ENCODE measurements around the gene RNF144B. TPM values are rescaled to one million over a fixed set of nuclear protein-coding genes. Genes with fewer than 3 reads are reported as not detected.

RNF144B gene
- polyA plus RNA-seq, 2 of the 4 experiments (the other 2 are of a cell fraction) = 0.36 to 0.49 TPM

- peak in 1 of 2 experiments; percentile 11 for DNase-seq (ENCODE audit: low read depth in 1 of 2, low spot score in 1 of 2)
- FAIRE-seq = no peak
- Histone ChIP-seq H3K9me3 (no peaks in the 10 kb centered on the region), H3K4me2 (no peak overlapping the region), H3K4me1 (no peaks in the 10 kb centered on the region), H3K4me3 (no peak overlapping the region), H3K27ac (no peak overlapping the region)
- ChIA-PET POLR2A (no interaction called here), CTCF (interaction anchor here (0.6 to 1.0 kb wide), 2 partner anchors 160 to 230 kb away, joined by 3 to 4 read pairs; no protein-coding TSS in a partner anchor)
- 16% methylated on average over 2 of the region's 2 CpGs for WGBS (ENCODE audit: missing lambda C conversion rate)
- no peak for TF ChIP-seq POLR2A (IDR thresholded peaks at IDR 0.05; ENCODE audit: low read length)
- no peak for TF ChIP-seq MAZ (IDR thresholded peaks at IDR 0.05; ENCODE audit: borderline replicate concordance, low read depth, low read length)
- TF ChIP-seq, protein P1, sequence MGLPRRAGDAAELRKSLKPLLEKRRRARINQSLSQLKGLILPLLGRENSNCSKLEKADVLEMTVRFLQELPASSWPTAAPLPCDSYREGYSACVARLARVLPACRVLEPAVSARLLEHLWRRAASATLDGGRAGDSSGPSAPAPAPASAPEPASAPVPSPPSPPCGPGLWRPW (IDR thresholded peaks at IDR 0.05) = no peak
- no peak for TF ChIP-seq KDM5A (IDR thresholded peaks at IDR 0.05)
- no peak for TF ChIP-seq HOXB13 (CRISPR knock-in tag; IDR thresholded peaks at IDR 0.05; ENCODE audit: low read depth)
- TF ChIP-seq BCL3 (IDR thresholded peaks at IDR 0.05) = no peak
- TF ChIP-seq ATOH8 (CRISPR knock-in tag; IDR thresholded peaks at IDR 0.05; ENCODE audit: low read depth) = no peak
- TF ChIP-seq KDM1A (IDR thresholded peaks at IDR 0.05; ENCODE audit: low read depth) = no peak
- no peak for TF ChIP-seq BHLHE40 (IDR thresholded peaks at IDR 0.05; ENCODE audit: low read depth, low read length)
- TF ChIP-seq EHMT2 (IDR thresholded peaks at IDR 0.05; ENCODE audit: low read depth) = no peak
- TF ChIP-seq MYC (IDR thresholded peaks at IDR 0.05; ENCODE audit: borderline replicate concordance, low read length) = no peak
- no peak for TF ChIP-seq ZNF302 (CRISPR knock-in tag; IDR thresholded peaks at IDR 0.05)
- ATAC-seq = peak in 1 of 2 experiments; percentile 34; a peak in 1 of 6 replicates
Observed at GRCh38 chr6:18343741-18344140, 43.4 kb upstream of the RNF144B start.

GRCh38 chr6:18347021-18347577 is 40.1 kb upstream of the RNF144B start:
- no peak overlapping the region for H3K4me2 ChIP-seq
- no peaks in the 10 kb centered on the region for H3K4me1 ChIP-seq
- ChIA-PET CTCF (interaction anchor here (0.7 to 1.2 kb wide), 2 partner anchors 157 to 160 kb away, joined by 3 to 4 read pairs; no protein-coding TSS in a partner anchor), POLR2A (no interaction called here)
- TF ChIP-seq CBX8 (IDR thresholded peaks at IDR 0.05) (no peak), ESRRA (IDR thresholded peaks at IDR 0.05; ENCODE audit: borderline replicate concordance, low read length) (no peak), SREBF2 (IDR thresholded peaks at IDR 0.05) (no peak), EP300 (IDR thresholded peaks at IDR 0.05) (no peak), KDM1A (IDR thresholded peaks at IDR 0.05; ENCODE audit: low read depth) (no peak), FOSB (CRISPR knock-in tag; IDR thresholded peaks at IDR 0.05) (no peak), MYC (IDR thresholded peaks at IDR 0.05; ENCODE audit: borderline replicate concordance, low read length) (no peak), ZSCAN20 (CRISPR knock-in tag; IDR thresholded peaks at IDR 0.05) (no peak)
- TF ChIP-seq, protein P2, sequence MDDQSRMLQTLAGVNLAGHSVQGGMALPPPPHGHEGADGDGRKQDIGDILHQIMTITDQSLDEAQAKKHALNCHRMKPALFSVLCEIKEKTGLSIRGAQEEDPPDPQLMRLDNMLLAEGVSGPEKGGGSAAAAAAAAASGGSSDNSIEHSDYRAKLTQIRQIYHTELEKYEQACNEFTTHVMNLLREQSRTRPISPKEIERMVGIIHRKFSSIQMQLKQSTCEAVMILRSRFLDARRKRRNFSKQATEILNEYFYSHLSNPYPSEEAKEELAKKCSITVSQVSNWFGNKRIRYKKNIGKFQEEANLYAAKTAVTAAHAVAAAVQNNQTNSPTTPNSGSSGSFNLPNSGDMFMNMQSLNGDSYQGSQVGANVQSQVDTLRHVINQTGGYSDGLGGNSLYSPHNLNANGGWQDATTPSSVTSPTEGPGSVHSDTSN (IDR thresholded peaks at IDR 0.05) = no peak
- TF ChIP-seq, protein P1 (IDR thresholded peaks at IDR 0.05) = no peak
- no peak overlapping the region for H3K4me3 ChIP-seq
- ATAC-seq (no peak), DNase-seq (ENCODE audit: low read depth in 1 of 2, low spot score in 1 of 2) (no peak), FAIRE-seq (no peak)
- H3K27ac ChIP-seq = no peak overlapping the region
- H3K9me3 ChIP-seq = no peaks in the 10 kb centered on the region
- 46% methylated on average over 4 of the region's 4 CpGs for WGBS (ENCODE audit: missing lambda C conversion rate)

DNA sequence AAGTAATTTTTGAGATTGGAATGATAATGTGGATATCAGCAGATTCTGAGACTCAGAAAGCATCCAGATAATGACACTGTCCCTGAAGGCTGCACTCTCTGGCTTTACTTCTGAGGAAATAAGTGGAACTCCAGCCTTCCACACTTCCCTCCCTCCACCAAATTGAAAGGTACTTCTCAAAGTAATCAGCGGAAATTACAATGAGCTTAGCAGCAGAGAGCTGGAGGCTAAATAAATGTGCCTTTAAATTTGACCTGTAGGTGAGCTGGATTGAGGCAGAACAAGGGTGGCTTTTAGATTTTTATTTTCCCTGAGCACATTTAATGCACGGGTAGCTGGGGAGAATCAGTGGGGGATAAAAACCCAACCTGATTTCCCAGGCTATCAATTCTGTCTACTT is 39.3 kb upstream of the RNF144B start:
- ATAC-seq (no peak), DNase-seq (ENCODE audit: low read depth in 1 of 2, low spot score in 1 of 2) (no peak), FAIRE-seq (no peak)
- H3K9me3 ChIP-seq = no peaks in the 10 kb centered on the region
- POLR2A ChIA-PET = no interaction called here
- no peak for TF ChIP-seq FOSB (CRISPR knock-in tag; IDR thresholded peaks at IDR 0.05)
- TF ChIP-seq ZFP36 (IDR thresholded peaks at IDR 0.05; ENCODE audit: borderline replicate concordance, partially characterized antibody) = no peak
- no peak for TF ChIP-seq MAZ (IDR thresholded peaks at IDR 0.05; ENCODE audit: borderline replicate concordance, low read depth, low read length)
- no peak for TF ChIP-seq HDAC2 (IDR thresholded peaks at IDR 0.05)
- TF ChIP-seq RFX5 (IDR thresholded peaks at IDR 0.05) = no peak
- TF ChIP-seq, protein P1 (IDR thresholded peaks at IDR 0.05) = no peak
- TF ChIP-seq, protein P3, sequence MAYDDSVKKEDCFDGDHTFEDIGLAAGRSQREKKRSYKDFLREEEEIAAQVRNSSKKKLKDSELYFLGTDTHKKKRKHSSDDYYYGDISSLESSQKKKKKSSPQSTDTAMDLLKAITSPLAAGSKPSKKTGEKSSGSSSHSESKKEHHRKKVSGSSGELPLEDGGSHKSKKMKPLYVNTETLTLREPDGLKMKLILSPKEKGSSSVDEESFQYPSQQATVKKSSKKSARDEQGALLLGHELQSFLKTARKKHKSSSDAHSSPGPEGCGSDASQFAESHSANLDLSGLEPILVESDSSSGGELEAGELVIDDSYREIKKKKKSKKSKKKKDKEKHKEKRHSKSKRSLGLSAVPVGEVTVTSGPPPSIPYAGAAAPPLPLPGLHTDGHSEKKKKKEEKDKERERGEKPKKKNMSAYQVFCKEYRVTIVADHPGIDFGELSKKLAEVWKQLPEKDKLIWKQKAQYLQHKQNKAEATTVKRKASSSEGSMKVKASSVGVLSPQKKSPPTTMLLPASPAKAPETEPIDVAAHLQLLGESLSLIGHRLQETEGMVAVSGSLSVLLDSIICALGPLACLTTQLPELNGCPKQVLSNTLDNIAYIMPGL (CRISPR knock-in tag; IDR thresholded peaks at IDR 0.05; ENCODE audit: borderline replicate concordance) = no peak
- TF ChIP-seq MYC (IDR thresholded peaks at IDR 0.05; ENCODE audit: borderline replicate concordance, low read length) = no peak
- no peak for TF ChIP-seq RNF2 (IDR thresholded peaks at IDR 0.05; ENCODE audit: borderline replicate concordance, low read depth)
- no peak for TF ChIP-seq TFCP2L1 (CRISPR knock-in tag; IDR thresholded peaks at IDR 0.05)
- no peak for TF ChIP-seq ESRRA (IDR thresholded peaks at IDR 0.05; ENCODE audit: borderline replicate concordance, low read length)
- no peak for TF ChIP-seq CEBPB (IDR thresholded peaks at IDR 0.05)
- no peak for TF ChIP-seq CBX2 (IDR thresholded peaks at IDR 0.05; ENCODE audit: borderline replicate concordance, low read depth)
- no peak for TF ChIP-seq NR3C1 (IDR thresholded peaks at IDR 0.05)
- no peak overlapping the region for H3K4me3 ChIP-seq
- no peaks in the 10 kb centered on the region for H3K4me1 ChIP-seq
- WGBS (ENCODE audit: missing lambda C conversion rate) = 59% methylated on average over 2 of the region's 2 CpGs
- no peak overlapping the region for H3K27ac ChIP-seq
- CTCF ChIA-PET = no interaction called here
- no peak overlapping the region for H3K4me2 ChIP-seq
